HepG2 (cell line): ENCODE data around the gene MRPL28. TPM values are rescaled to one million over a fixed set of nuclear protein-coding genes. Genes with fewer than 3 reads are reported as not detected.

ENCODE experiments used
- CBX2 ChIP-seq, 2 experiments: fragments of 200-600 bp in 1 of 2; sonication (generic); formaldehyde crosslinking in 1 of 2; IDR thresholded peaks; 2 replicates each; pipeline versions ENCODE4 v1.7.0 to v1.8.1; 2018 to 2022; ENCODE audit warnings: low read depth in 2 of 2, low read length in 1 of 2, mild to moderate bottlenecking in 1 of 2, missing genetic modification reagents in 1 of 2
- EEA1 ChIP-seq: sonication (generic); formaldehyde crosslinking; IDR thresholded peaks from 2 replicates; pipeline ENCODE4 v1.5.1; 2020; ENCODE audit warnings: mild to moderate bottlenecking, missing genetic modification reagents, borderline replicate concordance
- FOSL1 ChIP-seq: sonication (generic); formaldehyde crosslinking; IDR thresholded peaks from 2 replicates; pipeline ENCODE4 v1.9.0; 2021; ENCODE audit warnings: missing genetic modification reagents, borderline replicate concordance
- GLI4 ChIP-seq: sonication (generic); formaldehyde crosslinking; IDR thresholded peaks from 2 replicates; pipeline ENCODE4 v1.5.1; 2020; ENCODE audit warnings: missing genetic modification reagents, mild to moderate bottlenecking, moderate library complexity, borderline replicate concordance
- HMGXB3 ChIP-seq: sonication (generic); formaldehyde crosslinking; IDR thresholded peaks from 2 replicates; pipeline ENCODE4 v1.4.0; 2020; ENCODE audit warnings: missing genetic modification reagents, borderline replicate concordance
- MATR3 ChIP-seq: sonication (generic); formaldehyde crosslinking; IDR thresholded peaks from 2 replicates; pipeline ENCODE4 v1.4.0; 2020; ENCODE audit warnings: missing genetic modification reagents
- NAIF1 ChIP-seq: sonication (generic); formaldehyde crosslinking; IDR thresholded peaks from 2 replicates; pipeline ENCODE4 v1.5.0; 2020; ENCODE audit warnings: mild to moderate bottlenecking, missing genetic modification reagents, borderline replicate concordance
- PAF1 ChIP-seq: IDR thresholded peaks from 2 replicates; pipeline ENCODE4 v1.6.1; 2016; ENCODE audit warnings: missing genetic modification reagents, missing compliant biosample characterization
- POLR2AphosphoS5 ChIP-seq: IDR thresholded peaks from 2 replicates; pipeline ENCODE4 v1.6.1; 2012; ENCODE audit warnings: low read depth, low read length
- TFE3 ChIP-seq: IDR thresholded peaks from 2 replicates; pipeline ENCODE4 v1.6.1; 2016
- ZBTB2 ChIP-seq: sonication (generic); formaldehyde crosslinking; IDR thresholded peaks from 2 replicates; pipeline ENCODE4 v1.8.0; 2022; ENCODE audit warnings: low read depth, missing genetic modification reagents
- ZMYM3 ChIP-seq: sonication (generic); formaldehyde crosslinking; IDR thresholded peaks from 2 replicates; pipeline ENCODE4 v1.5.1; 2020; ENCODE audit warnings: mild to moderate bottlenecking, missing genetic modification reagents
- ZNF597 ChIP-seq: sonication (generic); formaldehyde crosslinking; IDR thresholded peaks from 2 replicates; pipeline ENCODE4 v1.5.0; 2020; ENCODE audit warnings: missing genetic modification reagents
- ZNF614 ChIP-seq: IDR thresholded peaks from 2 replicates; pipeline ENCODE4 v1.6.1; 2018; ENCODE audit warnings: missing biosample characterization, missing genetic modification reagents, inconsistent platforms, borderline replicate concordance
- ZNF800 ChIP-seq: sonication (generic); formaldehyde crosslinking; IDR thresholded peaks from 2 replicates; pipeline ENCODE4 v1.4.0; 2020; ENCODE audit warnings: missing genetic modification reagents
- ZNF891 ChIP-seq: sonication (generic); formaldehyde crosslinking; IDR thresholded peaks from 2 replicates; pipeline ENCODE4 v1.5.0; 2020; ENCODE audit warnings: mild to moderate bottlenecking, missing genetic modification reagents
- polyA plus RNA-seq, 8 experiments: library from polyadenylated mRNA; depleted of rRNA in 3 of 8; stranded (reverse) in 7 of 8; unstranded in 1 of 8; fragments of >200 nt; fragmentation: Illumina TruSeq in 4 of 8; extraction: Trizol in 4 of 8; gene quantifications; 2 replicates each; pipeline versions ENCODE4 v1.2.1 to v1.2.3, GENCODE V29; 2011 to 2016; ENCODE audit warnings: low read depth in 4 of 8, missing spikeins in 1 of 8, mixed read lengths in 1 of 8; ENCODE audit not compliant: insufficient read depth in 1 of 8
- total RNA-seq, 5 experiments: library from RNA; depleted of rRNA; stranded (reverse); fragments of >200 nt; fragmentation: Illumina TruSeq; extraction: Trizol; gene quantifications; 2 replicates each; pipeline ENCODE4 v1.2.3, GENCODE V29; 2016; ENCODE audit warnings: low read depth in 1 of 5

Gene MRPL28
- total and polyA plus RNA-seq, 2 of the 13 experiments (the other 11 are each of a cell fraction or from before 2014, with no cell fraction given), result 114 to 135 TPM

GRCh38 chr16:342455-343213 is 27.7 kb downstream of the MRPL28 start (continued):
- TF ChIP-seq ZNF597 (CRISPR knock-in tag), result no peak
- no peak for TF ChIP-seq FOSL1 (CRISPR knock-in tag)
- TF ChIP-seq PAF1 (CRISPR knock-in tag), result peak; percentile 76; the same call in 1 of the 2 replicates
- TF ChIP-seq CBX2 (IDR thresholded peaks at IDR 0.05; ENCODE audit: low read depth, low read length), result no peak
- no peak for TF ChIP-seq CBX2 (CRISPR knock-in tag; IDR thresholded peaks at IDR 0.05; ENCODE audit: low read depth)
- TF ChIP-seq ZNF800, result no peak
- no peak for TF ChIP-seq NAIF1 (CRISPR knock-in tag)
- TF ChIP-seq EEA1 (CRISPR knock-in tag), result no peak
- no peak for TF ChIP-seq MATR3 (CRISPR knock-in tag)
- TF ChIP-seq TFE3 (CRISPR knock-in tag), result peak; percentile 82
- TF ChIP-seq ZNF891 (CRISPR knock-in tag), result peak; percentile 80; the same call in 1 of the 2 replicates
- peak; percentile 83 for TF ChIP-seq ZMYM3
- TF ChIP-seq POLR2AphosphoS5, result peak; percentile 47; the same call in 1 of the 2 replicates
- peak; percentile 51; the same call in 1 of the 2 replicates for TF ChIP-seq ZNF614 (CRISPR knock-in tag)
- no peak for TF ChIP-seq ZBTB2 (CRISPR knock-in tag)
- TF ChIP-seq GLI4 (CRISPR knock-in tag), result no peak
- no peak for TF ChIP-seq HMGXB3
